Endothelial cell of hepatic sinusoid (primary cell): ENCODE measurements around the gene AKAP13.

Experiments used
- in situ Hi-C: cut with HindIII; loops from 2 replicates; pipeline ENCODE4 v1.10.0; 2017; ENCODE audit warnings: low sequenced_read_pairs

AKAP13 gene

DNA sequence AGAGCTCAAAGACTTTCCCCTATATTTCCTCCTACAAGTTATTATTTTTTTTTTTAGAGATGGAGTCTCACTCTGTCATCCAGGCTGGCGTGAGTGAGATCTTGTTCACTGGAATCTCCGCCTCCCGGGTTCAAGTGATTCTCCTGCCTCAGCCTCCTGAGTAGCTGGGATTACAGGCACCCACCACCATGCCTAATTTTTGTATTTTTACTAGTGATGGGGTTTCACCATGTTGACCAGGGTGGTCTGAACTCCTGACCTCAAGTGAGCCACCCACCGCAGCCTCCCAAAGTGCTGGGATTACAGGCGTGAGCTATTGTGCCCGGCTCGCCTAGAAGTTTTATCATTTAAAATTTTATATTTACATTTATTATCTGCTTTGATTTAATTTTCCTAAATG, 5.9 kb downstream of the AKAP13 start:
- in situ Hi-C loops = no loop called here

DNA sequence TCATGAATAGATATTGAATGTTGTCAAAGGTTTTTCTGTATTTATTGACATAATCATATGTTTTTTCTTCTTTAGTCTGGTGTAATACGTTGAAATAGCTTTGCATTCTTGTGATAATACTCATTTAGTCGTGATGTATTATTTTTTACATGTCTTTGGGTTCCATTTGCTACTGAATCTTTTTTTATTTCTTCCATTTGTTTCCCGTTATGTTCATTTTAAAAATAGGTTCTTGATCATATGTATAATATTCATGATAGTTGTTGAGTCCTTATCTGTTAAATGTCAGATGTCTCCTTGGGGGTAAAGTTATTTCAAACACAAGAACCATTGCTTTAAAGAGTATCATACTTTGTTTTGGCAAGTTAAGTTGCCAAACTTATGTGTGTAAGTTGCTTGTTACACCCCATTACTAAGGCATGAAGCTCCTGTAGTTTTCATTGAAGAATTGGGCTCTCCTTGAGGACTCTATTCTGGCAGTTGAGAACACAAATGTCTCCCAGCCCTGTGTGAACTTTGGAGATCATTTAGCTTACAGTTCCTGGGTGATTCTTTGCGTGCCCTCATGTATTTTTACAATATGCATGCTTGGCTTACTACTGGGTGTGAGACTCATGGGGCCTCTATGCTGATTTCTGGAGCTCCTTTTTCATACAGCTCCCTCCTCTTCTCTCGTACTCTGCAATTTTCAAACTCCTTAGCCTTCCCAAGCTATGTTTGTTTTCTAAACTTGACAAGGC, 8.3 kb downstream of the AKAP13 start:
- in situ Hi-C loops = no loop called here

DNA sequence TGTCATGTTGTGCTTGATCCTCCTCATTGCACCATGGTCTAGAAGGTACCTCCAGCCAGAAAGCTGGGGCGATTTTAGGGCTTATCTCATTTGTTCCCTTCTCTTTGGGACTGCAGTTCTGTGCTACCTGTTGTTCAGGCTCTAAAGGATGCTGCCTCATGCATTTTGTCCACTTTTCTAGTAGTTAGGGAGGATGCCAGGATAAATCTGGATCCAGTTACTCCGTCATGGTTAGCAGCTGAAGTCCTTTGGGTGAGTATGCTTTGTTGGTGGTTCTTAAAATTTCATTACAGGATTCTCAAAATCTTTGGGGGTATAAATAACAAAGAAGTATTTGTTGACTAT, 8.9 kb downstream of the AKAP13 start:
- in situ Hi-C loops = no loop called here

DNA sequence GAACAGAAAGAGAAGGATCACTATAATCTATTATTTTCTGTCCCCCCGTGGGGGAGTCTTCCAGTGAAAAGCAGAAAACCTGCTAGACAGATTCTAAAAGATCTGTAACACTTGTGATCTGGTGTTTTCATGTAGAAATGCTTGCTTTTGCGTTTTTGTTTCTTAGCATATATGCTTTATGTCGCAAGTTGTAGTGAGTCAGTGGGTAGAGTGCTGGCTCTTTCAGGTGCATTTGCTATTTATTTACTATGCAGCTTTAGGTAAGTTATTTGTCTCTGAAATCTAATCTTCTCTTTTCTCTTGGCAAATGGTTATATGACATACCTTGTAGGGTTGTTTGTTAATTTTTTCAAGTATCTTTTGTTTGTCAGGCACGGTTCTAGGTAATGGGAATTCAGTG, 9.4 kb downstream of the AKAP13 start:
- in situ Hi-C loops = no loop called here

DNA sequence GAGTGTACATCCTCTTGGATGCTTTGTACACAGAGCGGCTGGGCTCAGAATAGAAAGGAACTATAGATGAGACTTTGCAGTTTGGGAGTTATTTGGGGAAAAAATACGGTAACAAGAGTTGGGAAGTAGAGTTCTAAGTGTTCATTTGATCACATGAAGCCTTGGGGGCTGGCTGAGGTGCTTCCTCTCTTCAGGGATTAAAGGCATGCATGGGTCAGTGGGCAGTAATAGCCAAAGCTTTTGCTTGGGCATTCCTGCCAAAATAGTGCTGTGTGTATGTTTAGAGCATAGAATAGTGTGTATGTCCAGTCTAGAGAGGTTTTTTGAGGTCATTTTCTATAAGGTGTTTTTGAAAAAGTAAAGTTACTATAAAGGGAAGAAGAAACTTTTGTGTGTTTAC, 12.8 kb downstream of the AKAP13 start:
- in situ Hi-C loops = no loop called here

DNA sequence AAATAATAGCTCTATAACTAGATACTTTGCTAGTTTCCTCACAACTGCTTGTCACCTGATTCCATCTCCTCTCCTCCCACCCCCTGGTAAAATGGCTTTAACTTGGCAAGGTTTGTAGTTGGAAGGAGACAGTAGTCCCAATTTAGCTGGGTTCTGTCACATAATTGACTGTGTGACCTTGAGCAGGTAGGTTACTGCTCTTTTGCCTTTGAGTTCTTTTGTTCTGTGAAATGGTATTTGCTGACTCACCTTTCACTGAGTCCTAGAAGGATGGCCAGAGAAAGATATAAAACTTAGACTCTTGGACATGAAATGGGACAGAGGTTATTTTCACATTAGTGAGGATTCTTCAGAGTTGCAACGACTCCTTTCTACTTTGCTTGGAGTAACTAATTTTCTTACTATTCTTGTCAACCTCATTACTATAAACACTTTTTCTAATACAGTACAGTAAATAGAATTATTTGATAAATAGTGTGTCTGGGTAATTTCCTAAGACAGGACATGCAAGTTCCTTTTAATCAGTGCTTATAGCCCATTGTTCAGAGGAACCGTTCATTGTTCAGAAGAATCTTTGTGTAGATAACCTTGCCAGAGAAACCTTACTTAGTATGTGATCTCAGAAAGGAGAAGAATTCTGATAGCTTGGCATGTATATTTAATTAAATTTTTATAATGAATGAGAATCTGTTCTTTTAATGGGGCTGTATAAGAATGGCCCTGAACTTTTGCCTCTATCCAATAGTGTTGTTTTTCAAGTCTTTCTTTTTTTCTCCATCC, 14.3 kb downstream of the AKAP13 start:
- in situ Hi-C loops = no loop called here

DNA sequence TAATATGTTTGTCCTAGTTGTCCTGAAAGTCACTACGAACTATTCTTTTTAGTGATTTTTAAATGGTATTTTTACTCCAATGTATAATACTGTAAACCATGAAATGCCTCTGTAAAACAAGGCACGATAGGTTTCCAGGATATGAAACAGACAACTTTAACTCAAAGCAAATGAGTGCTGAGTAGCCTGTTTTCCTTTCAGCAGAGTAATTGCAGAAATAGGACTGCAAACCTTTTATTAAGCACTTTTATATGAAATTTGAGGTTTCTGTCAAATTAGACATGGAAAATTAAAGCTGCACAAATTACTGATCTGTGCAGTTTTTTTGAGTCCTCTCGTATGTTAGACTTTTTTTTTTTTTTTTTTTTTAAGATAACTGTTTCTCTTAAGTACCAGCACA, 16.2 kb downstream of the AKAP13 start:
- in situ Hi-C loops = no loop called here

DNA sequence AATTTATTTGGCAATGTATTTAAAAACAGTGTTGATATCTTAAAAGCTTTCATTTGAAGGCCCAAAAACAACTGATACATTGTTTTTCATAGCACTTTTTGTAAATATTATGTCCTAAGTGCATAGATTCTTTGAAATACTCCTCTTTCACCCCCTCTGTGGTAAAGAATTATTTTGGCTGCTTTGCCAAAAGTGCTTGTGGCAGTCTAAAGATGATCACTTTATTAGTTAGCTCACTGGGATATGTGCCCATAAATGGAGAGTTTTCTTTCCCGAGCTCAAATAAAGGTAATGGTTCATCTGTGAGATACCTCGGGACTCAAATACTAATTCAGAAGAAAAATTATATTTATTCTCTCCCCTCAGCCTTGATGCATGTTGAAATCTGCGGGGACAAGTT, 16.7 kb downstream of the AKAP13 start:
- in situ Hi-C loops = no loop called here

DNA sequence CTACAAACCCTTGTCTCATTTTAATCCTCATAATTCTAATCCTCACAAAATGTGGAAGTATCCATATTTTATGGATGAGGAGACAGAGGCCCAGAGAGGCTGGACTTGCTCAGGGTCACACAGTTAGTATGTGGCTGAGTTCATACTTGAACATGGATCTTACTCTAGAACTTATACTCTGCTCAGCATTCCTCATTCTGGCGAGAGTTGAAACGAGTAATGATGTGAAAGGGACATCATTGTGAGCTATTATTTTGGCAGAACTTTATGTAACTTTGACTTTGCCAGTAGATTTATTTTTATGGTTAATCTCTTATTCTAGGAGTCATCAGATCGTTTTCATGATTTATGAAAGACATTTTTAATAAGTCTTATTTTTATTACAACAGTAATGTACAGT, 17.5 kb downstream of the AKAP13 start:
- in situ Hi-C loops = no loop called here

DNA sequence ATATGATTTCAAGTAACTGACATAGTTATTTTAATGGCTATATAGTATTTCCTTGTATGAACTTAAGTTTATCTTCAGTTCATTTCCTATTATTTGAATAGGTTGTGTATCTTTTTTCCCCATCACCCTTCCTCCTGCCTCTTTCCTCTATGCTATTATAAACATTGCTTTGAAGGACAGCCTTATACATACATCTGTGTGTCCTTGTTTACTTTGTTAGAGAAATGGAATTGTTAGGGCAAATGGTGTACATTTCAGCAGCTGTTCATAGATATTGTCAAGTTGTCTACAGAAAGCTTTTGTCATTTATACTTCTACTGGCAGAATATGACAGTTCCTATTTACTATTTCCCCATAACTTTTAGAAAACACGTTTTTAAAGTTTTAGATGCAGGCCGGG, 18.4 kb downstream of the AKAP13 start:
- in situ Hi-C loops = no loop called here

DNA sequence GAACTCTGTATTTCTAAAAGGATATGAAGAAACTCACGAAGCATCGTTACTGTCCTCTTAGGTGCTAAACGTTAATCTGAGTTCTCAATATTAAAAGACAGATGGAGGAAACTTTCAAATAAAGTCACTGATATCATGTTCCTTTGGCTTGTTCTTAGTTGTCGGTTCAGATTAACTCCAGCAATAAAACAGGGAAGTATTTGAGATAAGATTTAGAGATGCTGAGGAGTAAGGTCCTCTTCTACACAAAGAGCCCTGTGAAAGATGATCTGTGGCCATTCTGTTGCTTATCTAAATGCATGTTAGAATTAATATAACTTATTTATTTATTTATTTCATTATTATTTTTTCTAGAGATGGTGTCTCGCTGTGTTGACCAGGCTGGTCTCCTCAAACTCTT, 19.2 kb downstream of the AKAP13 start:
- in situ Hi-C loops = no loop called here

DNA sequence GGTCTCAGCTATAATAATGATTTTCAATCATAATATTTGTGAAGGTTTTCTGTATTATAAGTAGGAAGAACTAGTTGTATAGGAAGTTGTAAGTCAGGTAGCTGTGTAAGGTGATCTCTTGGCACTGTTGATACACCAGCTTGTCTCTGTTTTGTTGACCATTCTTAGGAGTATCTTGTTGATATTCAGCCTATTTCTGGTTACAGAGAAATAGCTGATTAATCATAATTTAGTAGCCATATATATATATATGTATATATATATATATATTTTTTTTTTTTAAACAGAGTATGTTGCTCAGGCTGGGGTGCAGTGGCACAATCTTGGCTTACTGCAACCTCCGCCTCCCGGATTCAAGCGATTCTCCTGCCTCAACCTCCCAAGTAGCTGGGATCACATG, 20.2 kb downstream of the AKAP13 start:
- in situ Hi-C loops = no loop called here

DNA sequence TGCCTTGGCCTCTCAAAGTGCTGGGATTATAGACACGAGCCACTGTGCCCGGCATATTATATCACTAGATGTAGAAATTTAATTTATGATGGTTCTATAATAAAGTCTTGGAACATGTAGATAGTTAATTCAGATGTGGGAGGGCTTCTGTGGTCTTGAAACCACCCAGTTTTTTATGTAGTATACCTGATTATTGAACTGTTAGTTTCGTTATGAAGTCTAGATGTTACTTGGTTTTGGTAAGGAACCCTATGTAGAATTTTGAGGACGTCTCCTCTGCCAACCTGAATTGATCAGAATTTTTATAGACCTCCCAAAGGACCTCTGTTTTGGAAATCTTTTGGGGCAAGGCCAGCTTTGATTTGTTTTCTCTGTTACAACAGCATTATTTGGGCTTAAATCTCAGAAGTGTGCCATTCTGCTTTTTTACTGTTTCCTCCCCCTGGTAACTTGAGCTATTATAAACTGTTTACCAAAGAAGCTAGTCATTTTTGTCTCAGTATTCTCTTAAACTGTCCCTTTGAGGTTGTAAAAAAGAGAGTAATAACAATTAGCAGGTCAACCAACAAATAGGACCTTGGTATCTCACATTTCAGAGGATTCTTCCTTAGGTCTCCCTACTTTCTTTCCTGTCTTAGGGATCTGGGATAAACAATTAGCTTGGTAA, 20.8 kb downstream of the AKAP13 start:
- in situ Hi-C loops = no loop called here

DNA sequence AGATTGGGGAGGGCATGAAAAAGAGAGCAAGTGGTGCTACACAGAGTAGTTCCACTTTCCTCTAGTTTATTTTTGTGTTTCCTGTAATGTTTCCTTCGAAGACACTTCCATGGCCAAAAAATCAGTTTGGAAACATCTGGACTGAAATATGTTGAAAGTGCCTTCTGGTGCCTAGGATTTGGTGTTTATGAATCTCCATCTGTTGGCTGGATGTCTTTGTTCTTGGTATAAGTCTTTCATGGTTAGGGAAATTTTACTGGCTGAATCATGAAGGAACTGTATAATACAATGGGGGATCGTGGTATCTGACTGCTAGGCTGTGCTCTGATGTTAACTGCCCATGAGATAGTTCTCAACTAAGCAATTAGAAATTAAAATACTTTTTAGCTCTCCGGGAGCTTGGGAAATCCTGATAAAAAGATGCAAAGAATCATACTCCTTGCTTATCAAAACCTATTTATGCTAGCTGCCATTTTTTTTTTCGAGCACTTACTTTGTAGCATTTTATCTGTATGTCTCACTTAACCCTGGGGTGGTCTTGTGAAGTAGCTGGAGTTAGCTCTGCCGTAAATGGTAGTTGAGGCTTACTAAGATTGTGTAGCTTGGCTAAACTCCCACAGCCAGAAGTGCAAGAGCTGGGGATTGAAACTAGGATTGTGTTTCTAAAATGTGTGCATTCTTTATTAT, 21.9 kb downstream of the AKAP13 start:
- in situ Hi-C loops = no loop called here

DNA sequence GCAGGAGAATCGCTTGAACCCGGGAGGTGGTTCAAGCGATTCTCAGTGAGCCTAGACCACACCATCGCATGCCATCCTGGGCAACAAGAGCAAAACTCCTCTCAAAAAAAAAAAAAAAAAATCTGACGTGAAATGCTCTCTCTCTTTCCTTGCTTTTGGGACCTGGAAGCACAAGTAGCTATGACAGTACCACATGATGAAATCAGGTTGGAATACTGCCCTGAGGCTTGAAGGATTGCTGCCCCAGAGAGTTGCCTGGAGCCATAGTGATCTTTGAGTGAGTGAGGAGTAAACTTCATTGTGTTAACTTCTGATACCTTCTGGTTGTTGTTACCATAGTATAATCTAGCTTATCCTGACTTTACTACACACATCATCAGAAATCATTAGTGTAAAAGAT, 23.3 kb downstream of the AKAP13 start:
- in situ Hi-C loops = no loop called here

DNA sequence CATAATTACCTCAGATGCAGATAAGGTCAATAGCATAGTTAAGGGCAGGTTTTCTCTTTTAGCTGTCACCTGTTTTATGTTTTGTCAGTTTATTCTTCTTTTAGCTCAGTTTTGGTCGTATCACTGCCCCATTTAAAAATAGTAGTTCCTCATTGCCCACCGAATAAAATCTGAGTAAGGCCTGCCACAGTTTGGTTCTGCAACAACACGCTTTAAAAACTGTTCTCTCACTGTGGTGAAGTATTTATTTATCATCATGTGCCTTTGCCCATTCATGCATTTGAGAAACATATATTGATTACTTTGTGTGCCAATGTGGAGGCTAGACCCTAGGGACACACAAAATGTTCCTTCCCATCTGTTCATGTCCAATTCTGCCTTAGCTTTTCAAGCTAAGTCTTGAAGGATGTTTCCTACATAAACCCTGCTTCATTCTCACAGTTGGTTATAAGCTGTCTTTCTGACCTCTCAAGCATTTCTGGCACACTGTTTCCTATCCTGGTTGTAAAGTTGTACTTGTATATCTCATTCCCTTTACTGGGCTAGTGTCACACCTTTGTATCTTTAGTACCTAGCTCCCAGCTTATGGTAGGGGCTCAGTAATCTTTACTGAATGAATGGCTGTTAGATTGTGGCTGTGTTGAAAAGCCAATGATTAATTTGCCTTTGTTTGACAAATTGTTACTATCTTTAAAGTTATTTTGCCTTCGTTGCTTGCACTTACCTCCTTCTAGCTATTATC, 23.9 kb downstream of the AKAP13 start:
- in situ Hi-C loops = no loop called here

DNA sequence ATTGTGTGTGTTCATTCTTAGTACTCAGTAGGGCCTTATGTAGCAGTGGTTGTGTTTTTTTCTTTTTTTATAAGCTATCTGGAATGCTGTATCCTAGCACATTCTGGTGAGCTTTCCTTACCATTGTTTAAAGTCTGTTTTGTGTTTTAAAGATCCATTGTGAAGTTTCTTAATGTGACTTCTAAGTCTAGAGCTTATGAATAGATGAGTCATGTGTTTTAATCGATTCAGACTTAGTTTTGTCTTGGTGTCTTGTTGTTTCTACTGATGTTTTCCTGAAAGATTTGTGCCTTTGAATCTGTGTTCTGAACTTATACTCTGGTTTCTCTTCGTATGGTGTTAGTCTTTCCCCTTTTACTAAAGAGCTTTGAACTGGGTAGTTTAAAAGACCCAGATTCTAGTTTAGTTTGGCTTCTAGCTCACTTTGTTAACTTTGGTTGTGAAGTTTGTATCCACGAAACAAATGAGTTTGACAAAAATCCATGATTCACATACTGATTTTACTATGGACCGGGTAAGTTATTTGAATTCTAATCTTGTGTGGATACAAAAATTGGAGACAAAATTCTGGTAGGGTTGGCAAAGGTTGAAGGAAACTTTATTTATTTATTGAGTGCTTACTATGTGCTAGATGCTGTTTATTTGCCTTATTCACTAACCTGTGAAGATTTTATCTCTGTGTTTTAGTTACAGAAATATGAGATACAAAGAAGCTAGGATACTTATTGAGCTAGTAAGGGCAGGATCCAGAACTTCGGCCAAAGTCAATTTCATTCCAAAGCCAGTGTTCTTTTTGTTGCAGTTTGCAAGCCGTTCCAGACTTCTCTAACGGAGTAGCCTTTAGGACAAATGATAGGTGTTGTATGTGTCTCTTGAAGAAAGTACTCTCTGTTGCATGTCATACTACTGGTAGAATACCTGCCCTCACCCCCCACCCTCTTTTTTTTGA, 24.8 kb downstream of the AKAP13 start:
- in situ Hi-C loops = no loop called here

DNA sequence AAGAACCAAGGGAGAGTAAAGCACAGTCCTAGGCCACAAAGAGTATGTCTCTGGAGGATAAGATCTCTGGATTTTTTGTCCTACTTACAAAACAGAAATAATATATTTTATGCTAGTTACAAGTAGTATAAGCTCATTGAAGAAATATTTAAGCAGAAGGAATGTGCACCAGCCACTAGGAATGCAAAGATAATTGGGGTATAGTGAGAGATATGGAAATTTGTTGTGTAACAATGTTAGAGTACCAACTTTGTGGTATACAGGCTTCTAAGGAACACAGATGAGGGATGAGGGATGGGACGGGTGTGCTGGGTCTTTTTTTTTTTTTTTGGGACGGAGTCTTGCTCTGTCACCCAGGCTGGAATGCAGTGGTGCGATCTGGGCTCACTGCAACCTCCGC, 26.5 kb downstream of the AKAP13 start:
- in situ Hi-C loops = no loop called here

DNA sequence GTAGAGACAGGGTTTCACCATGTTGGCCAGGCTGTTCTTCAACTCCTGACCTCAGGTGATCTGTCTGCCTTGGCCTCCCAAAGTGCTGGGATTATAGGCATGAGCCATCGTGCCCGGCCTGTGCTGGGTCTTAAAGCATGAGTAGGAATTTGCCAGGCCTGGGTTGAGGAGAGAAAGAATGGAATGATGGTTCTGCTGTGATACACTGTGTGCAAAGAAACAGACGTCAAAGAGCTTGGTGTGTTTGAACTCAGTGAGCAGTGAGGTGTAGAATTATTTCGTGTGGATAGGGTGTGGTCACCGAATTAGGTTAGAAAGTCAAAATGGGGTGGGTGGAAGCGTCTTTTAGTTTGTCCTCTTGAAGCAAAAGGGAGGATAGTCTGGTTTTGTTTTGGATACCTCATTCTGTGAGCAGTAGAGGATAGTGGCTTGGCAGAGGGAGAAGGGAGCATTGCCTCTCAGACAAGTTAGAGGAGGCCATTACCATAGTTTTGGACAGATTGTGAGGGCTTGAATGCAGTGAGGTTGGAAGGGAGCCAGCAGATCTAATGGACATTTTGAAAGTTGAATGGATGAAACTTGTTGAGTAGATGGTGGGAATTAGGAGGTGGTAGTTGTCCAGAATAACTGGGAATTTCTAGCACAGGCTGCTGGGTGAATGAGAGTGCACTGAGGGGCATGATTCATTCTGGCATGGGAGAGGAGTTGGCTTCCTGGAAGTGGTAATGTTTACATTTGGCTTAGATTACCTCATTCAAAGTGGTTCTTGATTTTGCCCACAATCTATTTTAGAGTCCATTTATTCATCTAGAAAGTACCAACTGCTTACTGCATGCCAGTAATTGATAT, 27.2 kb downstream of the AKAP13 start:
- in situ Hi-C loops = no loop called here
